Embryonic facial prominence (tissue), 1 donor: ENCODE data around the gene LSM4.
"Not testable (repeated sequence)": the region's sequence is repeated elsewhere in the genome, so short reads cannot be mapped to it uniquely, and the experiment has no call there.

Source experiments
- DNase-seq: peaks from one replicate; pipeline ENCODE4 v3.0.0-alpha.2; 2016; ENCODE audit errors: extremely low spot score

Gene LSM4

GRCh38 chr19:18322759-18323460 is at the start of gene LSM4:
LSM4 (minus strand) TSS chr19:18323076; CDS start chr19:18323020, 56 bp downstream.
- peak; percentile 94 for DNase-seq

GRCh38 chr19:18368504-18369222 is 45.8 kb upstream of the LSM4 start:
- DNase-seq = no peak

- no peak for DNase-seq
Observed at GRCh38 chr19:18366021-18366435, 43.2 kb upstream of the LSM4 start.

- peak; percentile 81 for DNase-seq
Observed at GRCh38 chr19:18364826-18365528, 42.1 kb upstream of the LSM4 start.

GRCh38 chr19:18364277-18364825 is 41.5 kb upstream of the LSM4 start:
- DNase-seq = not testable (repeated sequence)

- no peak for DNase-seq
Observed at GRCh38 chr19:18363787-18364186, 40.9 kb upstream of the LSM4 start.

GRCh38 chr19:18362934-18363542 is 40.2 kb upstream of the LSM4 start:
- DNase-seq = no peak

GRCh38 chr19:18361646-18362045 is 38.8 kb upstream of the LSM4 start:
- no peak for DNase-seq

- DNase-seq = no peak
Observed at GRCh38 chr19:18357041-18357440, 34.2 kb upstream of the LSM4 start.

- DNase-seq = not testable (repeated sequence)
Observed at GRCh38 chr19:18354743-18355142, 31.9 kb upstream of the LSM4 start.

GRCh38 chr19:18353378-18354005 is 30.6 kb upstream of the LSM4 start:
- no peak for DNase-seq

GRCh38 chr19:18351544-18351943 is 28.7 kb upstream of the LSM4 start:
- DNase-seq = no peak

- DNase-seq = no peak
Observed at GRCh38 chr19:18350490-18350889, 27.6 kb upstream of the LSM4 start.

- no peak for DNase-seq
Observed at GRCh38 chr19:18349524-18350128, 26.8 kb upstream of the LSM4 start.

GRCh38 chr19:18348818-18349339 is 26.0 kb upstream of the LSM4 start:
- not testable (repeated sequence) for DNase-seq

GRCh38 chr19:18348171-18348570 is 25.3 kb upstream of the LSM4 start:
- DNase-seq = no peak

GRCh38 chr19:18346091-18346490 is 23.2 kb upstream of the LSM4 start:
- no peak for DNase-seq

- DNase-seq = no peak
Observed at GRCh38 chr19:18345296-18345695, 22.4 kb upstream of the LSM4 start.

- no peak for DNase-seq
Observed at GRCh38 chr19:18344582-18344950, 21.7 kb upstream of the LSM4 start.

GRCh38 chr19:18342090-18342632 is 19.3 kb upstream of the LSM4 start:
- no peak for DNase-seq
